A673 (cell line): ENCODE results near the gene SLX4IP. TPM values are rescaled to one million over a fixed set of nuclear protein-coding genes. Genes with fewer than 3 reads are reported as not detected.
A peak's percentile ranks its signal among the peaks of the same experiment; 100 is the strongest.

Source experiments
- BruUV-seq: library from RNA; stranded (reverse); fragments of 400-500 nt; replicated peaks from 2 replicates; lab custom pipeline; 2021; lab: Mats Ljungman, UMichigan
- CTCF ChIA-PET: fragments of 300-600 bp; sonication (Branson Sonifier 250); formaldehyde crosslinking; loops from one replicate; lab custom pipeline; 2022; ENCODE audit warnings: antibody characterized with exemption; lab: Charles Lee
- POLR2A ChIA-PET: fragments of 300-600 bp; sonication (Branson Sonifier 250); formaldehyde crosslinking; loops from one replicate; lab custom pipeline; 2022; ENCODE audit warnings: antibody characterized with exemption; ENCODE audit not compliant: low non-redundant PET; lab: Charles Lee
- DNase-seq: peaks from one replicate; pipeline ENCODE4 v3.0.0-alpha.2; 2015; ENCODE audit warnings: low spot score
- H3K27ac ChIP-seq: fragments of 200-600 bp; sonication (generic); 2 replicates; pipeline ENCODE4 v1.5.1; 2016; ENCODE audit warnings: mixed run types, low read depth, mild to moderate bottlenecking, mixed read lengths, antibody characterized with exemption, low read length; ENCODE audit not compliant: poor library complexity, severe bottlenecking
- H3K27me3 ChIP-seq: fragments of 200-600 bp; sonication (generic); replicated peaks from 2 replicates; pipeline ENCODE4 v1.6.1; 2017; ENCODE audit warnings: mixed run types, low read depth, mild to moderate bottlenecking, mixed read lengths, antibody characterized with exemption, low read length; ENCODE audit not compliant: insufficient read depth, poor library complexity
- H3K36me3 ChIP-seq: fragments of 200-600 bp; sonication (generic); 2 replicates; pipeline ENCODE4 v1.6.1; 2016; ENCODE audit warnings: mixed run types, mild to moderate bottlenecking, mixed read lengths, antibody characterized with exemption, low read length; ENCODE audit not compliant: insufficient read depth, poor library complexity, severe bottlenecking
- H3K4me1 ChIP-seq: fragments of 200-600 bp; sonication (generic); 2 replicates; pipeline ENCODE4 v1.6.1; 2017; ENCODE audit warnings: mixed run types, mild to moderate bottlenecking, mixed read lengths, antibody characterized with exemption, low read length; ENCODE audit not compliant: insufficient read depth, poor library complexity, severe bottlenecking
- H3K4me3 ChIP-seq: fragments of 200-600 bp; sonication (generic); 2 replicates; pipeline ENCODE4 v1.5.1; 2016; ENCODE audit warnings: low read depth, mixed run types, mild to moderate bottlenecking, mixed read lengths, low read length; ENCODE audit not compliant: poor library complexity, severe bottlenecking
- H3K9me3 ChIP-seq: fragments of 200-600 bp; sonication (generic); 2 replicates; pipeline ENCODE4 v1.6.1; 2016; ENCODE audit warnings: mixed run types, low read depth, mild to moderate bottlenecking, mixed read lengths, antibody characterized with exemption, low read length; ENCODE audit not compliant: poor library complexity, severe bottlenecking
- CTCF ChIP-seq: fragments of 300-800, 200-600 bp; sonication (generic); conservative IDR thresholded peaks from 2 replicates; pipeline ENCODE4 v1.5.1; 2017; ENCODE audit warnings: low read depth, mild to moderate bottlenecking, antibody characterized with exemption, low read length, moderate library complexity, mixed read lengths
- EZH2 ChIP-seq: fragments of 200-600 bp; sonication (generic); IDR thresholded peaks from 2 replicates; pipeline ENCODE4 v1.6.1; 2017; ENCODE audit warnings: borderline replicate concordance, low read depth, mild to moderate bottlenecking, mixed read lengths, antibody characterized with exemption, low read length; ENCODE audit not compliant: poor library complexity, severe bottlenecking
- intact Hi-C: fragments of 100-400 bp; cut with micrococcal nuclease; formaldehyde crosslinking; loops from one replicate; pipeline ENCODE4 v1.10.0; 2022; ENCODE audit not compliant: unreplicated experiment
- total RNA-seq: library from RNA; stranded (reverse); gene quantifications from 2 replicates; pipeline ENCODE4 v1.2.3, GENCODE V29; 2021

SLX4IP gene
- total RNA-seq, 1 experiment from 2014 or later: 9.8 TPM

- H3K9me3 ChIP-seq: no peaks in the 10 kb centered on the region
- peak; percentile 58 for DNase-seq
- ChIA-PET POLR2A (no interaction called here), CTCF (no interaction called here)
- no peak overlapping the region for H3K4me3 ChIP-seq
- no peak for TF ChIP-seq CTCF
- no peak for TF ChIP-seq EZH2
- no peak overlapping the region for H3K27ac ChIP-seq
- no peaks in the 10 kb centered on the region for H3K36me3 ChIP-seq
- peaks cover 53% of the 10 kb centered on the region for H3K4me1 ChIP-seq
- H3K27me3 ChIP-seq: no peaks in the 10 kb centered on the region
- BruUV-seq: TSS peak; percentile 16
- intact Hi-C loops: loop anchor here (5.0 kb wide), 2 partner anchors 80 to 105 kb away; no protein-coding TSS in a partner anchor
Measured at GRCh38 chr20:10432079-10432478, 3.0 kb upstream of the SLX4IP start.

- TSS peak; percentile 42 for BruUV-seq
- CTCF ChIA-PET: no interaction called here
- intact Hi-C loops: loop anchor here (5.0 kb wide), 2 partner anchors 81 to 104 kb away; no protein-coding TSS in a partner anchor
Measured at GRCh38 chr20:10433014-10433622, 2.0 kb upstream of the SLX4IP start.

More at GRCh38 chr20:10433014-10433622, 2.0 kb upstream of the SLX4IP start:
- TF ChIP-seq CTCF: no peak
- TF ChIP-seq EZH2: no peak
- Histone ChIP-seq H3K27ac (peak overlapping the region; percentile 87), H3K4me1 (peaks cover 45% of the 10 kb centered on the region), H3K4me3 (peak overlapping the region; percentile 78), H3K27me3 (no peaks in the 10 kb centered on the region), H3K9me3 (no peaks in the 10 kb centered on the region), H3K36me3 (no peaks in the 10 kb centered on the region)
- POLR2A ChIA-PET: no interaction called here
- no peak for DNase-seq
